Neuronal stem cell (in vitro differentiated cells): ENCODE data around the gene LRRC32.

Source experiments
- DNase-seq: peaks from one replicate; pipeline ENCODE4 v3.0.0-alpha.2; 2013; ENCODE audit warnings: low spot score
- H2AFZ ChIP-seq: one replicate; pipeline ENCODE4 v1.6.1; 2013; ENCODE audit warnings: mild to moderate bottlenecking, low read length, inconsistent platforms
- H2AK5ac ChIP-seq: 2 replicates; pipeline ENCODE4 v1.6.1; 2013; ENCODE audit warnings: low read depth, mild to moderate bottlenecking, inconsistent platforms, low read length, moderate library complexity, mixed read lengths
- H2BK120ac ChIP-seq: 2 replicates; pipeline ENCODE4 v1.6.1; 2013; ENCODE audit warnings: low read depth, mild to moderate bottlenecking, inconsistent platforms, low read length, moderate library complexity, mixed read lengths
- H2BK12ac ChIP-seq: one replicate; pipeline ENCODE4 v1.6.1; 2013; ENCODE audit warnings: low read length, inconsistent platforms
- H2BK15ac ChIP-seq: 2 replicates; pipeline ENCODE4 v1.6.1; 2013; ENCODE audit warnings: mild to moderate bottlenecking, low read length, inconsistent platforms, mixed read lengths
- H2BK5ac ChIP-seq: one replicate; pipeline ENCODE4 v1.6.1; 2013; ENCODE audit warnings: inconsistent platforms, mild to moderate bottlenecking, low read length, moderate library complexity
- H3K14ac ChIP-seq: one replicate; pipeline ENCODE4 v1.6.1; 2013; ENCODE audit warnings: low read length, inconsistent platforms
- H3K18ac ChIP-seq: 2 replicates; pipeline ENCODE4 v1.6.1; 2013; ENCODE audit warnings: low read length, inconsistent platforms
- H3K23ac ChIP-seq: 2 replicates; pipeline ENCODE4 v1.6.1; 2013; ENCODE audit warnings: low read depth, mild to moderate bottlenecking, mixed read lengths, low read length, inconsistent platforms; ENCODE audit not compliant: poor library complexity
- H3K27ac ChIP-seq: replicated peaks from 3 replicates; pipeline ENCODE4 v1.5.1; 2013; ENCODE audit warnings: low read length, inconsistent platforms
- H3K27me3 ChIP-seq, 3 experiments: 2 replicates each; pipeline ENCODE4 v1.6.1; 2013; ENCODE audit warnings: low read length in 3 of 3, mild to moderate bottlenecking in 2 of 3, inconsistent platforms in 1 of 3, low read depth in 1 of 3, mixed read lengths in 1 of 3, moderate library complexity in 1 of 3; ENCODE audit not compliant: control insufficient read depth in 3 of 3, insufficient read depth in 3 of 3
- H3K36me3 ChIP-seq, 2 donors: replicated peaks in 1 of 2; 2 replicates each; pipeline ENCODE4 v1.6.1; 2013; ENCODE audit warnings: low read length in 2 of 2; ENCODE audit not compliant: control insufficient read depth in 2 of 2, insufficient read depth in 2 of 2
- H3K4ac ChIP-seq: 2 replicates; pipeline ENCODE4 v1.6.1; 2013; ENCODE audit warnings: inconsistent platforms, mild to moderate bottlenecking, low read length, moderate library complexity
- H3K4me1 ChIP-seq, 2 donors: 1 replicate in 1 of 2; 2 replicates in 1 of 2; pipeline ENCODE4 v1.6.1; 2013; ENCODE audit warnings: low read length in 2 of 2, low read depth in 1 of 2; ENCODE audit not compliant: control insufficient read depth in 2 of 2, insufficient read depth in 1 of 2
- H3K4me2 ChIP-seq: one replicate; pipeline ENCODE4 v1.6.1; 2013; ENCODE audit warnings: mild to moderate bottlenecking, low read length, inconsistent platforms; ENCODE audit not compliant: insufficient read depth, poor library complexity, severe bottlenecking
- H3K4me3 ChIP-seq, 2 donors: 2 replicates each; pipeline ENCODE4 v1.5.1; 2013; ENCODE audit warnings: low read length in 2 of 2, mild to moderate bottlenecking in 2 of 2, inconsistent platforms in 1 of 2, moderate library complexity in 1 of 2
- H3K79me1 ChIP-seq: one replicate; pipeline ENCODE4 v1.6.1; 2013; ENCODE audit warnings: low read depth, mild to moderate bottlenecking, inconsistent platforms, low read length, moderate library complexity
- H3K9ac ChIP-seq: one replicate; pipeline ENCODE4 v1.6.1; 2013; ENCODE audit warnings: mild to moderate bottlenecking, low read depth, low read length, inconsistent platforms; ENCODE audit not compliant: poor library complexity
- H3K9me3 ChIP-seq, 2 donors: replicated peaks in 1 of 2; 2 replicates each; pipeline versions ENCODE3 to v1.6.1; 2013; ENCODE audit warnings: low read length in 2 of 2, mild to moderate bottlenecking in 2 of 2, inconsistent platforms in 1 of 2, low read depth in 1 of 2, mixed read lengths in 1 of 2, moderate library complexity in 1 of 2; ENCODE audit not compliant: control insufficient read depth in 2 of 2, insufficient read depth in 1 of 2
- H4K8ac ChIP-seq: one replicate; pipeline ENCODE4 v1.6.1; 2013; ENCODE audit warnings: low read depth, mild to moderate bottlenecking, inconsistent platforms, low read length, moderate library complexity
- H4K91ac ChIP-seq: one replicate; pipeline ENCODE4 v1.6.1; 2013; ENCODE audit warnings: low read length, low read depth, mild to moderate bottlenecking, inconsistent platforms; ENCODE audit not compliant: poor library complexity
- WGBS, 2 donors: extraction: QIAGEN DNeasy Blood & Tissue Kit; methylation state at CpG; one replicate each; pipeline ENCODE4 v1.1.7; 2013; ENCODE audit warnings: missing lambda C conversion rate in 2 of 2, mixed read lengths in 1 of 2; ENCODE audit not compliant: insufficient read length in 2 of 2, insufficient replicate concordance in 1 of 2; ENCODE audit errors: extremely low coverage in 2 of 2; 5-methylcytosine and 5-hydroxymethylcytosine counted together

The LRRC32 gene

DNA sequence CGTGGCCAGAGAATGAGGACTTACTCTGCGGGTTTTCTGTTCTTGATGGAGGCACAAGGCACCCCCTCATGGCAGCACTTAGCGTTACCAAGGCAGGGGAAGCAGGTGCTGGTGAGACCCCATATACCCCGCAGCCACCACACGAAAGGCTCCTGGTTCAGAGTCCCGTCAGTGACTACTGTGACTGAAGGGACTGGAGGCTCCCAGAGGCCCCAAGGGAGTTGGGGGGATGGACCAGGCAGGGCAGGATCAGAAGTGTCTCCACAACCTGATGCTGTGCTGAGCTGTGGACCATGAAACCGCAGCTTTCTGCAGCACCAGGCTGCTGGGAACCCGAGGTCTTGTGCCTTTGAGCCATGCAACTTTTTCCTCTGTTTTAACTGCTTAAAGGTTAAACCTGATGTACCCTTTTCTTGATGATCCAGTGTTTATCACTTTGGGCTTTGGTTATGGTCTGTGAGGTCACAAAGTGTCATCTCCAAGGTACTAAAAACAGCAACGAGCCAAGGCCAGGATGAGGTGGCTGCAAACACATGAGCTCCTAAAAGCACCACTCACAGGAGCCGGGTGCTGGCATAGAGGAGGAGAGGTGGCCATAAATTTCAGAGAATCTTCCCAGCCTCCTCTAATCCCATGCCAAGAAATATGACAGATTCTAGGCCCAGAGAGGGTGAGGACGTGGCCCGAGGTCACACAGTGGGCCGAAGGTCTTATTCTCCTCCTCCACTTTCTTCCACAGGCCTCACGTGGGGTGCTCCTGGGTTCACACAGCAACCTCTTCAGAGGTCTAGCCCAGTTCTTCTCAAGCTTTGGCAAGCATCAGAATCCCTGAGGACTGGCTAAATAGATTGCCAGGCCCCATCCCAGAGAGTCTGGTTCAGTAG lies 4.2 kb upstream of the LRRC32 start:
- H3K4ac ChIP-seq: no peak overlapping the region
- no peak overlapping the region for H4K91ac ChIP-seq
- no peak overlapping the region for H3K27ac ChIP-seq
- no peaks in the 10 kb centered on the region for H3K79me1 ChIP-seq
- no peak overlapping the region for H3K4me2 ChIP-seq
- H3K4me3 ChIP-seq: no peak overlapping the region
- peak overlapping the region; percentile 50 for H2BK5ac ChIP-seq
- H4K8ac ChIP-seq: no peak overlapping the region
- no peak overlapping the region for H3K9ac ChIP-seq
- no CpG with 5 or more reads among the region's 14 CpGs for whole genome bisulfite sequencing, 2 donors
- peak overlapping the region; percentile 36 for H2AK5ac ChIP-seq
- H2BK12ac ChIP-seq: no peak overlapping the region
- no peak for DNase-seq
- H3K36me3 ChIP-seq: no peaks in the 10 kb centered on the region
- no peaks in the 10 kb centered on the region for H3K9me3 ChIP-seq
- H3K4me1 ChIP-seq: peaks cover 3 to 7% of the 10 kb centered on the region in 2 donors
- peaks cover 0 to 77% (median 4%) of the 10 kb centered on the region in 3 experiments for H3K27me3 ChIP-seq
- peak overlapping the region; percentile 16 for H3K23ac ChIP-seq
- H3K18ac ChIP-seq: no peak overlapping the region
- H3K14ac ChIP-seq: no peak overlapping the region
- peak overlapping the region; percentile 21 for H2BK15ac ChIP-seq
- peak overlapping the region; percentile 5 for H2BK120ac ChIP-seq
- H2AFZ ChIP-seq: no peak overlapping the region

DNA sequence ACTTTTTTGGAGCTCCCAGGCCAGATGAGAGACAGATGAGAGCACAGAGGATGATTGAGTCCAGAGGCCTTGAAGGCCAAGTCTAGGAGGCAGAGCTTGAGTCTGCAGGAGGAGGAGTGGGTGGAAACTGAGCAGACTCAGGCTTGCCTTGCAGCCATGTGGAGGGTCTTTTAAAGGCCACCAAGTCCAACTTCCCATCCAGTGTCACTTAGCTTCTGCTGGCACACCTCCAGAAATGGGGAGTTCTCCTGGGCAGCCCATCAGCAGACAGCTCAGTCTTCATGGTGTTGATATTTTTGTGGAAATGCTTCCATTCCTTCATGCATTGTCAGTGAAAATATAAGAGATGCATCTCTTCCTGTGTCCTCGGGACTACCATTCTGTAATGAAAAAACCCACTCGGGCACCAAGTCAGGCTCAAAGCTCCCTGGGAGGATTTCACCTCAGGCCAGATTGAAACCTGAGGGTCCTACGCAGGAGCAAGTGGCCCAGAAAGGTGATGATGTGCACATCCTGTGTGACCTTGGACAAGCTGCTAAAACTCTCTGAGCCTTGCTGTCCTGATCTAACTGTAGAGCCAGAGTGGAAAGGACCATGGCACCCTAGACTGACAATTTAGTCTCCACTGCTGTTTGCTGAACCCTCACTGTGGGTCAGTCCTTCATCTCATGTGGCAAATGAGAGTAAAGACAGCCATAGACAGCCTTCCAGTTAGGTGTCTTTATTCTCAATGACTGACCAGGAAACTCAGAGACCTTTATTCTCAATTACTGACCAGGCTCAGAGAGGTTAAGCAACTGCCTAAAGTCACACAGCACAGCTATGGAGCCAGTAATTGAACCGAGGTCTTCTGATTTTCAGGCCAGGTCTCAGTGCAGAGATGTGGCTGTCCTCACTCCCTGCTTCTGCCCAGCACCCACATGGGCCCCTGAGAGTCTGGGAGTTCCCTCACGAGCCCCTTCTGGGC lies 2.9 kb upstream of the LRRC32 start:
- H2AK5ac ChIP-seq: peak overlapping the region; percentile 73
- no peak overlapping the region for H2AFZ ChIP-seq
- H3K79me1 ChIP-seq: no peaks in the 10 kb centered on the region
- no peak overlapping the region for H2BK15ac ChIP-seq
- no peak overlapping the region for H3K4me2 ChIP-seq
- no peak overlapping the region for H3K9ac ChIP-seq
- no peak overlapping the region for H3K23ac ChIP-seq
- no peak overlapping the region for H4K91ac ChIP-seq
- no peak overlapping the region for H3K4me3 ChIP-seq
- DNase-seq: no peak
- no peak overlapping the region for H2BK120ac ChIP-seq
- H3K9me3 ChIP-seq: no peaks in the 10 kb centered on the region
- no peaks in the 10 kb centered on the region for H3K36me3 ChIP-seq
- H3K27me3 ChIP-seq: peaks cover 0 to 88% (median 4%) of the 10 kb centered on the region in 3 experiments
- H3K18ac ChIP-seq: no peak overlapping the region
- no peak overlapping the region for H3K14ac ChIP-seq
- H3K27ac ChIP-seq: no peak overlapping the region
- no peak overlapping the region for H2BK5ac ChIP-seq
- H3K4me1 ChIP-seq: peaks cover 3 to 7% of the 10 kb centered on the region in 2 donors
- H4K8ac ChIP-seq: no peak overlapping the region
- H2BK12ac ChIP-seq: no peak overlapping the region
- whole genome bisulfite sequencing, 2 donors: no CpG with 5 or more reads among the region's 5 CpGs
- H3K4ac ChIP-seq: no peak overlapping the region

DNA sequence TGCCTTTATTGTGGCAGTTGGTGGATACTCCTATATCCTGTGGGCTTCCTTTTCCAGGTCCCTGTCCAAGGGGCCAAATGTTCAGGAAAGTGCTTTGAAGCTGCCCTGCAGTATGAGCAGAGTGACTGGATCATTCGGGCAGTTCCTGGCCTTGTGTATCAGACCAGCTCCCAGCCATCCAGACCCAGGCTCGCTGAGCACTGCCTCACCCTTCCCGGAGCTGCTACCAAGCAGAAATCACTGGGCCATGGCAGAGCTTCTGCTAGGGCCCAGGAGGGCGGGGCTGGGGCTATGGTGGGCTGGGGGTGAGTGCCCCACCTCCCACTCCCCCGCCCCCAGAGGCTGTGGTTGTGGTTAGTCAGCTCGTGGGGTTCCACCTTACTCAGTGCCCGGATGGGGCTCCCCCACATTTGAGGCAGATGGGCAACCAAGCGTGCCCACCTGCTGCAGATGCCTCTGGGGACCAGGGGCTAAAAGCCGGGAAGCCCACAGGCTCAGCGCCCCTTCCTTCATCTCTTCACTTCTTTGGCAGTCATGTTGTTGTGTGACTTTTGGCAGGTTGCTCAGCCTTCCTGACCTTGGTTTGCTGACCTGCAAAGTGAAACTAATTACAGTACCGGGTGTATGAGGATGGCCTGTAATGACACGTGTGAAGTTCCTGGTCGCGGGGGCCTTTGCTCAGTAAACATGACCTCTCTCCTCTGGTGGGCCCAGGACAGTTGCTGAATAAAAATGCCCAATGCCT lies 2.1 kb upstream of the LRRC32 start:
- Histone ChIP-seq H2AK5ac (peak overlapping the region; percentile 46), H4K8ac (no peak overlapping the region), H2BK15ac (no peak overlapping the region), H2AFZ (no peak overlapping the region), H3K9me3 (no peaks in the 10 kb centered on the region), H3K4me3 (no peak overlapping the region), H3K18ac (no peak overlapping the region), H3K4me1 (peaks cover 3 to 7% of the 10 kb centered on the region in 2 donors), H3K4me2 (no peak overlapping the region), H3K9ac (no peak overlapping the region), H3K36me3 (no peaks in the 10 kb centered on the region), H3K79me1 (no peaks in the 10 kb centered on the region), H2BK5ac (no peak overlapping the region), H3K27me3 (peaks cover 0 to 92% (median 4%) of the 10 kb centered on the region in 3 experiments), H3K4ac (no peak overlapping the region), H2BK12ac (no peak overlapping the region), H3K27ac (no peak overlapping the region), H3K23ac (no peak overlapping the region), H3K14ac (no peak overlapping the region), H2BK120ac (no peak overlapping the region), H4K91ac (peak overlapping the region; percentile 61)
- WGBS, 2 donors: no CpG with 5 or more reads among the region's 14 CpGs
- no peak for DNase-seq
